ENCODE data around the gene LEMD1. TPM values are rescaled to one million over a fixed set of nuclear protein-coding genes. Genes with fewer than 3 reads are reported as not detected.

Gene LEMD1
- total and polyA plus RNA-seq, 10 donors = not detected

DNA sequence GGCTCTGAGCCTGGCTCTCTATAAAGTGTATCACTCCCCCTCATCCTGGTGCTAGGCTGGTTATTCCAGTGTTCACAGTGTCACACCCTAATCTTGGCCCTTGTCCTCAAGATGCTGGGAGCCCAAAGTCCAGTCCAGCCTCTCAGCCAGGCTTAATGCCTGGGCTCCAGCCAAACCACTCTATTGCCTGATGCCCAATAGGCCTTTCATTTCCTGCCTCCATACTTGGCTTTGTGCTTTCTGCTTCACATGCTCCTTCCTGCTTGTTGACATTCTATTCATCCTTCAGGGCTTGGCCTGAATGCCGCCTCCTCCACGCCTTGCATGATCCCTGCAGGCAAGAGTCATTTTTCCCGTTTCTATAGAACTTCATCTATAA lies 66.8 kb downstream of the LEMD1 start:
- peaks cover 0 to 28% (median 0%) of the 10 kb centered on the region in 7 donors for H3K27me3 ChIP-seq (replicated peaks in 1 of 7)
- 73 to 89% (median 77%) methylated on average over 3 of the region's 3 CpGs for WGBS, 5 donors
- TF ChIP-seq, protein P1, sequence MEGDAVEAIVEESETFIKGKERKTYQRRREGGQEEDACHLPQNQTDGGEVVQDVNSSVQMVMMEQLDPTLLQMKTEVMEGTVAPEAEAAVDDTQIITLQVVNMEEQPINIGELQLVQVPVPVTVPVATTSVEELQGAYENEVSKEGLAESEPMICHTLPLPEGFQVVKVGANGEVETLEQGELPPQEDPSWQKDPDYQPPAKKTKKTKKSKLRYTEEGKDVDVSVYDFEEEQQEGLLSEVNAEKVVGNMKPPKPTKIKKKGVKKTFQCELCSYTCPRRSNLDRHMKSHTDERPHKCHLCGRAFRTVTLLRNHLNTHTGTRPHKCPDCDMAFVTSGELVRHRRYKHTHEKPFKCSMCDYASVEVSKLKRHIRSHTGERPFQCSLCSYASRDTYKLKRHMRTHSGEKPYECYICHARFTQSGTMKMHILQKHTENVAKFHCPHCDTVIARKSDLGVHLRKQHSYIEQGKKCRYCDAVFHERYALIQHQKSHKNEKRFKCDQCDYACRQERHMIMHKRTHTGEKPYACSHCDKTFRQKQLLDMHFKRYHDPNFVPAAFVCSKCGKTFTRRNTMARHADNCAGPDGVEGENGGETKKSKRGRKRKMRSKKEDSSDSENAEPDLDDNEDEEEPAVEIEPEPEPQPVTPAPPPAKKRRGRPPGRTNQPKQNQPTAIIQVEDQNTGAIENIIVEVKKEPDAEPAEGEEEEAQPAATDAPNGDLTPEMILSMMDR (IDR thresholded peaks at IDR 0.05 in 8 of 11, conservative IDR thresholded peaks at IDR 0.05 in 3 of 11) = no peak
- TF ChIP-seq POLR2A (IDR thresholded peaks at IDR 0.05) (no peak), POLR2AphosphoS5 (IDR thresholded peaks at IDR 0.05) (no peak)
- peaks cover 0 to 17% (median 5%) of the 10 kb centered on the region in 6 donors for H3K4me1 ChIP-seq
- no peaks in the 10 kb centered on the region for H3K9me3 ChIP-seq
- H3K36me3 ChIP-seq = no peaks in the 10 kb centered on the region
- no peak overlapping the region for H3K27ac ChIP-seq
- no peak for DNase-seq
- intact Hi-C loops (cut with DNase I; ENCODE audit: low total_unique reads) = no loop called here
- no peak overlapping the region for H3K4me3 ChIP-seq

DNA sequence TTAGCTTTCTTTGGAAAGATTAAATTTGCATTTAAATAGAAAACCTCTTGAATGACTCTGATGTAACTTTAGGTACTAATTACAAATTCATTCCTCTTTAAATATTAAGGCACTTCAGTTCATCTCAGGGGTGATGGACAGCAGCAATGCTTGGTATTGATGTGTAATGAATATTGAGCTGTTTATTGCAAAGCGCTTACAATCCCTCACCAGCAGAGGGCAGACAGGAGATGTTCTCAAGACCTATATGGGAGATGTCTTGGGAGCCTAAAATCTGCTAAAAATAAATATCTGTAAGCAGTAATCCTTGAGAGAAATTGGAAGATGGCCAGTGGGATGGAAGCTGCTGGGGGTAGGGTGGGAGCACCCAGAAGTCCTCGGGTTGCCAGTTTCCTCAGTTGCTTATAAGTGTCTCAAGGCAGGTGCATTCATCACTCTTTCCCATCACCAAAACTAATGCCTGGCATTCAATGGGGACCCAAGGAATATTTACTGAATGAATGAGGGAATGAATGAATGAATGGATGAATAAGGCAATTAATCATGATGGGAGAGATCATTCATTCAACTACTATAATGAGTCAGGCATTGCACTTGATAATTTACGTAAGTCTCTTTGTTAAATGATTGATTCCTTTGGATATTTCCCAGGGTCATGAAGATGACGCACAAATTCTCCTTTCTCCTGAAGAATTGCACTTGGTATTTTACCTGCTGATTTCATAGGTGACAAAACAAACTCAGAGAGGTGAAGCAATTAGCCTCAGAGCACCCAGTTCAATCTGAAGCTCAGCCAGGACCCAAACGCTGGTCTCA lies 67.4 kb downstream of the LEMD1 start:
- H3K4me1 ChIP-seq = peaks cover 0 to 23% (median 11%) of the 10 kb centered on the region in 6 donors
- no peaks in the 10 kb centered on the region for H3K36me3 ChIP-seq
- peaks cover 0 to 26% (median 0%) of the 10 kb centered on the region in 7 donors for H3K27me3 ChIP-seq (replicated peaks in 1 of 7)
- no peaks in the 10 kb centered on the region for H3K9me3 ChIP-seq
- TF ChIP-seq, protein P1 (IDR thresholded peaks at IDR 0.05 in 8 of 11, conservative IDR thresholded peaks at IDR 0.05 in 3 of 11) = peak; percentile 51 to 83 (median 73)
- no peak for TF ChIP-seq POLR2A (IDR thresholded peaks at IDR 0.05)
- H3K4me3 ChIP-seq = no peak overlapping the region
- no peak overlapping the region for H3K27ac ChIP-seq
- no peak for DNase-seq
- intact Hi-C loops (cut with DNase I; ENCODE audit: low total_unique reads) = loop anchor here (5.0 kb wide), 1 partner anchor 133 kb away; no protein-coding TSS in a partner anchor
- WGBS, 5 donors = 34 to 54% (median 46%) methylated on average over 5 of the region's 5 CpGs

GRCh38 chr1:205353612-205354011 lies 68.2 kb downstream of the LEMD1 start:
- Histone ChIP-seq H3K4me3 (no peak overlapping the region), H3K9me3 (no peaks in the 10 kb centered on the region), H3K27me3 (replicated peaks in 1 of 7) (peaks cover 0 to 23% (median 0%) of the 10 kb centered on the region in 7 donors), H3K27ac (no peak overlapping the region), H3K4me1 (peaks cover 0 to 32% (median 19%) of the 10 kb centered on the region in 6 donors), H3K36me3 (no peaks in the 10 kb centered on the region)
- intact Hi-C loops (cut with DNase I; ENCODE audit: low total_unique reads) = loop anchor here (5.0 kb wide), 1 partner anchor 134 kb away; no protein-coding TSS in a partner anchor
- TF ChIP-seq POLR2A (IDR thresholded peaks at IDR 0.05) = no peak
- TF ChIP-seq, protein P1 (IDR thresholded peaks at IDR 0.05 in 8 of 11, conservative IDR thresholded peaks at IDR 0.05 in 3 of 11) = no peak
- no peak for TF ChIP-seq POLR2AphosphoS5 (IDR thresholded peaks at IDR 0.05)
- WGBS, 5 donors = 78 to 86% (median 85%) methylated on average over 6 of the region's 6 CpGs
- no peak for DNase-seq

- TF ChIP-seq, protein P1 (IDR thresholded peaks at IDR 0.05 in 8 of 11, conservative IDR thresholded peaks at IDR 0.05 in 3 of 11) = no peak
- TF ChIP-seq POLR2AphosphoS5 (IDR thresholded peaks at IDR 0.05) (no peak), POLR2A (IDR thresholded peaks at IDR 0.05) (no peak)
- Histone ChIP-seq H3K9me3 (no peaks in the 10 kb centered on the region), H3K4me3 (no peak overlapping the region), H3K4me1 (peaks cover 0 to 36% (median 23%) of the 10 kb centered on the region in 6 donors), H3K36me3 (no peaks in the 10 kb centered on the region), H3K27me3 (replicated peaks in 1 of 7) (peaks cover 0 to 18% (median 0%) of the 10 kb centered on the region in 7 donors), H3K27ac (no peak overlapping the region)
- WGBS, 5 donors = 91 to 93% (median 92%) methylated on average over 4 of the region's 4 CpGs
- no peak for DNase-seq
- intact Hi-C loops (cut with DNase I; ENCODE audit: low total_unique reads) = loop anchor here (5.0 kb wide), 1 partner anchor 134 kb away; no protein-coding TSS in a partner anchor
Measured at GRCh38 chr1:205353191-205353590, 68.7 kb downstream of the LEMD1 start.

Measured in spleen (tissue), 11 donors.